GM23338 (cell line): ENCODE results near the gene FAR1. TPM values are rescaled to one million over a fixed set of nuclear protein-coding genes. Genes with fewer than 3 reads are reported as not detected.

Source experiments
- ATAC-seq: fragments of 200-7000 bp; cut with Tn5 transposase; 3 replicates; pipeline ENCODE4 v1.9.1; 2020
- DNase-seq: peaks from one replicate; pipeline ENCODE4 v3.0.0-alpha.2; 2015; ENCODE audit warnings: low spot score
- H2AFZ ChIP-seq: fragments of 200-600 bp; sonication (generic); 2 replicates; pipeline ENCODE4 v1.8.0; 2016; ENCODE audit warnings: antibody characterized with exemption, mild to moderate bottlenecking, moderate library complexity
- H3F3A ChIP-seq: fragments of 200-600 bp; sonication (generic); replicated peaks from 2 replicates; pipeline ENCODE4 v1.8.0; 2017; ENCODE audit warnings: antibody characterized with exemption, mixed run types, low read depth
- H3K27ac ChIP-seq: fragments of 200-600 bp; sonication (generic); 2 replicates; pipeline ENCODE4 v1.6.1; 2016; ENCODE audit warnings: low read depth
- H3K27me3 ChIP-seq: fragments of 200-600 bp; sonication (generic); 2 replicates; pipeline ENCODE4 v1.8.0; 2016; ENCODE audit warnings: mild to moderate bottlenecking, mixed run types, moderate library complexity; ENCODE audit not compliant: insufficient read depth
- H3K36me3 ChIP-seq: fragments of 200-600 bp; sonication (generic); 2 replicates; pipeline ENCODE4 v1.8.0; 2016; ENCODE audit warnings: mild to moderate bottlenecking; ENCODE audit not compliant: insufficient read depth
- H3K4me1 ChIP-seq: fragments of 200-600 bp; sonication (generic); 2 replicates; pipeline ENCODE4 v1.8.0; 2016; ENCODE audit warnings: mild to moderate bottlenecking, moderate library complexity; ENCODE audit not compliant: insufficient read depth
- H3K4me2 ChIP-seq: fragments of 200-600 bp; sonication (generic); 2 replicates; pipeline ENCODE4 v1.7.1; 2017; ENCODE audit warnings: mixed run types
- H3K4me3 ChIP-seq: fragments of 200-600 bp; sonication (generic); 2 replicates; pipeline ENCODE4 v1.6.1; 2016; ENCODE audit warnings: mixed run types
- H3K79me2 ChIP-seq: fragments of 200-600 bp; sonication (generic); replicated peaks from 2 replicates; pipeline ENCODE4 v1.8.0; 2017; ENCODE audit warnings: mild to moderate bottlenecking; ENCODE audit not compliant: insufficient read depth
- H3K9me2 ChIP-seq: fragments of 200-600 bp; sonication (generic); 2 replicates; pipeline ENCODE4 v1.8.0; 2017; ENCODE audit not compliant: insufficient read depth
- H4K20me1 ChIP-seq: fragments of 200-600 bp; sonication (generic); replicated peaks from 2 replicates; pipeline ENCODE4 v1.8.0; 2017; ENCODE audit warnings: mild to moderate bottlenecking; ENCODE audit not compliant: insufficient read depth
- H3K27ac Mint-ChIP-seq: 2 replicates; pipeline ENCODE4 v1.8.0; 2020; ENCODE audit warnings: inconsistent platforms, mild to moderate bottlenecking, moderate library complexity, mixed read lengths
- H3K27me3 Mint-ChIP-seq: 3 replicates; pipeline ENCODE4 v1.8.0; 2022; ENCODE audit warnings: low read depth, mild to moderate bottlenecking, moderate library complexity, mixed read lengths, inconsistent platforms; ENCODE audit not compliant: insufficient read depth, poor library complexity
- H3K36me3 Mint-ChIP-seq: 3 replicates; pipeline ENCODE4 v1.8.0; 2021; ENCODE audit warnings: low read depth, mild to moderate bottlenecking, inconsistent platforms, moderate library complexity, mixed read lengths
- H3K4me1 Mint-ChIP-seq: 3 replicates; pipeline ENCODE4 v1.8.0; 2020; ENCODE audit warnings: mild to moderate bottlenecking, inconsistent platforms, mixed read lengths
- H3K4me3 Mint-ChIP-seq: 3 replicates; pipeline ENCODE4 v1.8.0; 2021; ENCODE audit warnings: moderate library complexity, mild to moderate bottlenecking, inconsistent platforms, mixed read lengths
- H3K9me3 Mint-ChIP-seq: 3 replicates; pipeline ENCODE4 v1.8.0; 2020; ENCODE audit warnings: moderate library complexity, mild to moderate bottlenecking, inconsistent platforms, mixed read lengths
- CREB1 ChIP-seq: fragments of 250-450 bp; sonication (Bioruptor Pico); IDR thresholded peaks from 2 replicates; pipeline ENCODE4 v1.5.0; 2020; ENCODE audit warnings: low read depth, mild to moderate bottlenecking, moderate library complexity
- EZH2 ChIP-seq: fragments of 200-600 bp; sonication (generic); IDR thresholded peaks from one replicate; pipeline ENCODE4 v1.8.0; 2017; ENCODE audit warnings: antibody characterized with exemption, mild to moderate bottlenecking, low read depth; ENCODE audit not compliant: unreplicated experiment
- EZH2phosphoT487 ChIP-seq: fragments of 200-600 bp; sonication (generic); IDR thresholded peaks from one replicate; pipeline ENCODE4 v1.8.1; 2018; ENCODE audit warnings: antibody characterized with exemption; ENCODE audit not compliant: unreplicated experiment
- JUNB ChIP-seq: IDR thresholded peaks from one replicate; pipeline ENCODE4 v1.6.1; 2016; ENCODE audit warnings: antibody characterized with exemption; ENCODE audit not compliant: unreplicated experiment
- NANOG ChIP-seq: IDR thresholded peaks from 2 replicates; pipeline ENCODE4 v1.6.1; 2016; ENCODE audit warnings: antibody characterized with exemption, borderline replicate concordance
- POLR2AphosphoS5 ChIP-seq: IDR thresholded peaks from 2 replicates; pipeline ENCODE4 v1.6.1; 2016; ENCODE audit warnings: antibody characterized with exemption, low read depth
- ZNF114 ChIP-seq: fragments of 250-450 bp; sonication (Bioruptor Pico); IDR thresholded peaks from 2 replicates; pipeline ENCODE4 v1.5.0; 2020; ENCODE audit warnings: mild to moderate bottlenecking, moderate library complexity
- ZNF331 ChIP-seq: fragments of 250-450 bp; sonication (Bioruptor Pico); IDR thresholded peaks from 2 replicates; pipeline ENCODE4 v1.5.0; 2020; ENCODE audit warnings: low read depth, mild to moderate bottlenecking, moderate library complexity
- polyA plus RNA-seq: library from polyadenylated mRNA; unstranded; fragments of >200 nt; fragmentation: Nextera tagmentation; extraction: Ambion mirVana; gene quantifications from 2 replicates; pipeline ENCODE4 v1.2.1, GENCODE V29; 2016
- total RNA-seq: library from RNA; depleted of rRNA; stranded (reverse); fragments of >200 nt; shearing (Covaris generic); gene quantifications from 2 replicates; pipeline ENCODE4 v1.2.3, GENCODE V29; 2014
- TF ChIP-seq, protein P1 (sequence below): fragments of 250-450 bp; sonication (Bioruptor Pico); IDR thresholded peaks from 2 replicates; pipeline ENCODE4 v1.5.0; 2020; ENCODE audit warnings: mild to moderate bottlenecking, moderate library complexity
- TF ChIP-seq, protein P2 (sequence below): IDR thresholded peaks from 2 replicates; pipeline ENCODE4 v1.6.1; 2016; ENCODE audit warnings: antibody characterized with exemption
- TF ChIP-seq, protein P3 (sequence below), 2 experiments: fragments of 200-600 bp in 1 of 2; sonication (generic) in 1 of 2; conservative IDR thresholded peaks; 2 replicates each; pipeline versions ENCODE4 v1.5.1 to v1.6.1; 2016 to 2017; ENCODE audit warnings: antibody characterized with exemption in 2 of 2, low read depth in 2 of 2, mild to moderate bottlenecking in 2 of 2, moderate library complexity in 1 of 2

Gene FAR1
- total and polyA plus RNA-seq, 2 experiments from 2014 or later: 27.3 to 79.5 TPM

DNA sequence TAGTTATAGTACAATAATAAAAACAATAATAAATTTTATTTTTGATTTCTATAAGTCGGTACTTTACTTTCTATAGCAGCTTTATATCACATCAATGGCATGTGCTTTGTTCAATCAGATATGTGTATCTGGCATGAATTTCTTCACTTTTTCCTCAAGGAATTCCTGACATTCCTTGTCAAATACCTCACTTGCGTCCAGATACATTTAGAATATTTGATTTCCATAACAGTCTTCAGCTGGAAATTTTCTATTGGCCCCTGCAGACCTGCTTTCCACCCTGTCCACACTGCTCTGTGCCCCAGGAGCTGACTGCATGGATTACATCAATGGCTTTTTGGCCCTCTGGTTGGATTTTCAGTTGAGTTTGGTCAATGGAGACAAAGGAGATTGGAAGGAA, 93.2 kb downstream of the FAR1 start:
- no peaks in the 10 kb centered on the region for H3K79me2 ChIP-seq
- DNase-seq (no peak), ATAC-seq (no peak)
- Mint-ChIP-seq H3K27me3 (no peaks in the 10 kb centered on the region), H3K4me3 (no peak overlapping the region), H3K4me1 (peaks cover 2% of the 10 kb centered on the region; the same call in 2 of the 3 replicates), H3K9me3 (no peaks in the 10 kb centered on the region), H3K27ac (no peak overlapping the region), H3K36me3 (no peaks in the 10 kb centered on the region)
- no peaks in the 10 kb centered on the region for H3K36me3 ChIP-seq
- H3K9me2 ChIP-seq: peaks cover 12% of the 10 kb centered on the region; the same call in 1 of the 2 replicates
- no peak overlapping the region for H2AFZ ChIP-seq
- H3K27ac ChIP-seq: no peak overlapping the region
- H3K4me2 ChIP-seq: no peak overlapping the region
- no peaks in the 10 kb centered on the region for H4K20me1 ChIP-seq
- H3K4me3 ChIP-seq: no peak overlapping the region
- no peaks in the 10 kb centered on the region for H3F3A ChIP-seq
- no peak for TF ChIP-seq JUNB
- no peak for TF ChIP-seq POLR2AphosphoS5
- TF ChIP-seq CREB1: no peak
- TF ChIP-seq, protein P1, sequence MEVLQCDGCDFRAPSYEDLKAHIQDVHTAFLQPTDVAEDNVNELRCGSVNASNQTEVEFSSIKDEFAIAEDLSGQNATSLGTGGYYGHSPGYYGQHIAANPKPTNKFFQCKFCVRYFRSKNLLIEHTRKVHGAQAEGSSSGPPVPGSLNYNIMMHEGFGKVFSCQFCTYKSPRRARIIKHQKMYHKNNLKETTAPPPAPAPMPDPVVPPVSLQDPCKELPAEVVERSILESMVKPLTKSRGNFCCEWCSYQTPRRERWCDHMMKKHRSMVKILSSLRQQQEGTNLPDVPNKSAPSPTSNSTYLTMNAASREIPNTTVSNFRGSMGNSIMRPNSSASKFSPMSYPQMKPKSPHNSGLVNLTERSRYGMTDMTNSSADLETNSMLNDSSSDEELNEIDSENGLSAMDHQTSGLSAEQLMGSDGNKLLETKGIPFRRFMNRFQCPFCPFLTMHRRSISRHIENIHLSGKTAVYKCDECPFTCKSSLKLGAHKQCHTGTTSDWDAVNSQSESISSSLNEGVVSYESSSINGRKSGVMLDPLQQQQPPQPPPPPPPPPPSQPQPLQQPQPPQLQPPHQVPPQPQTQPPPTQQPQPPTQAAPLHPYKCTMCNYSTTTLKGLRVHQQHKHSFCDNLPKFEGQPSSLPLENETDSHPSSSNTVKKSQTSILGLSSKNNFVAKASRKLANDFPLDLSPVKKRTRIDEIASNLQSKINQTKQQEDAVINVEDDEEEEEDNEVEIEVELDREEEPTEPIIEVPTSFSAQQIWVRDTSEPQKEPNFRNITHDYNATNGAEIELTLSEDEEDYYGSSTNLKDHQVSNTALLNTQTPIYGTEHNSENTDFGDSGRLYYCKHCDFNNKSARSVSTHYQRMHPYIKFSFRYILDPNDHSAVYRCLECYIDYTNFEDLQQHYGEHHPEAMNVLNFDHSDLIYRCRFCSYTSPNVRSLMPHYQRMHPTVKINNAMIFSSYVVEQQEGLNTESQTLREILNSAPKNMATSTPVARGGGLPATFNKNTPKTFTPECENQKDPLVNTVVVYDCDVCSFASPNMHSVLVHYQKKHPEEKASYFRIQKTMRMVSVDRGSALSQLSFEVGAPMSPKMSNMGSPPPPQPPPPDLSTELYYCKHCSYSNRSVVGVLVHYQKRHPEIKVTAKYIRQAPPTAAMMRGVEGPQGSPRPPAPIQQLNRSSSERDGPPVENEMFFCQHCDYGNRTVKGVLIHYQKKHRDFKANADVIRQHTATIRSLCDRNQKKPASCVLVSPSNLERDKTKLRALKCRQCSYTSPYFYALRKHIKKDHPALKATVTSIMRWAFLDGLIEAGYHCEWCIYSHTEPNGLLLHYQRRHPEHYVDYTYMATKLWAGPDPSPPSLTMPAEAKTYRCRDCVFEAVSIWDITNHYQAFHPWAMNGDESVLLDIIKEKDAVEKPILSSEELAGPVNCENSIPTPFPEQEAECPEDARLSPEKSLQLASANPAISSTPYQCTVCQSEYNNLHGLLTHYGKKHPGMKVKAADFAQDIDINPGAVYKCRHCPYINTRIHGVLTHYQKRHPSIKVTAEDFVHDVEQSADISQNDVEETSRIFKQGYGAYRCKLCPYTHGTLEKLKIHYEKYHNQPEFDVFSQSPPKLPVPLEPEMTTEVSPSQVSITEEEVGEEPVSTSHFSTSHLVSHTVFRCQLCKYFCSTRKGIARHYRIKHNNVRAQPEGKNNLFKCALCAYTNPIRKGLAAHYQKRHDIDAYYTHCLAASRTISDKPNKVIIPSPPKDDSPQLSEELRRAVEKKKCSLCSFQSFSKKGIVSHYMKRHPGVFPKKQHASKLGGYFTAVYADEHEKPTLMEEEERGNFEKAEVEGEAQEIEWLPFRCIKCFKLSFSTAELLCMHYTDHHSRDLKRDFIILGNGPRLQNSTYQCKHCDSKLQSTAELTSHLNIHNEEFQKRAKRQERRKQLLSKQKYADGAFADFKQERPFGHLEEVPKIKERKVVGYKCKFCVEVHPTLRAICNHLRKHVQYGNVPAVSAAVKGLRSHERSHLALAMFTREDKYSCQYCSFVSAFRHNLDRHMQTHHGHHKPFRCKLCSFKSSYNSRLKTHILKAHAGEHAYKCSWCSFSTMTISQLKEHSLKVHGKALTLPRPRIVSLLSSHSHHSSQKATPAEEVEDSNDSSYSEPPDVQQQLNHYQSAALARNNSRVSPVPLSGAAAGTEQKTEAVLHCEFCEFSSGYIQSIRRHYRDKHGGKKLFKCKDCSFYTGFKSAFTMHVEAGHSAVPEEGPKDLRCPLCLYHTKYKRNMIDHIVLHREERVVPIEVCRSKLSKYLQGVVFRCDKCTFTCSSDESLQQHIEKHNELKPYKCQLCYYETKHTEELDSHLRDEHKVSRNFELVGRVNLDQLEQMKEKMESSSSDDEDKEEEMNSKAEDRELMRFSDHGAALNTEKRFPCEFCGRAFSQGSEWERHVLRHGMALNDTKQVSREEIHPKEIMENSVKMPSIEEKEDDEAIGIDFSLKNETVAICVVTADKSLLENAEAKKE: no peak
- TF ChIP-seq EZH2: no peak
- TF ChIP-seq, protein P2, sequence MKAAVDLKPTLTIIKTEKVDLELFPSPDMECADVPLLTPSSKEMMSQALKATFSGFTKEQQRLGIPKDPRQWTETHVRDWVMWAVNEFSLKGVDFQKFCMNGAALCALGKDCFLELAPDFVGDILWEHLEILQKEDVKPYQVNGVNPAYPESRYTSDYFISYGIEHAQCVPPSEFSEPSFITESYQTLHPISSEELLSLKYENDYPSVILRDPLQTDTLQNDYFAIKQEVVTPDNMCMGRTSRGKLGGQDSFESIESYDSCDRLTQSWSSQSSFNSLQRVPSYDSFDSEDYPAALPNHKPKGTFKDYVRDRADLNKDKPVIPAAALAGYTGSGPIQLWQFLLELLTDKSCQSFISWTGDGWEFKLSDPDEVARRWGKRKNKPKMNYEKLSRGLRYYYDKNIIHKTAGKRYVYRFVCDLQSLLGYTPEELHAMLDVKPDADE: no peak
- TF ChIP-seq, protein P3, sequence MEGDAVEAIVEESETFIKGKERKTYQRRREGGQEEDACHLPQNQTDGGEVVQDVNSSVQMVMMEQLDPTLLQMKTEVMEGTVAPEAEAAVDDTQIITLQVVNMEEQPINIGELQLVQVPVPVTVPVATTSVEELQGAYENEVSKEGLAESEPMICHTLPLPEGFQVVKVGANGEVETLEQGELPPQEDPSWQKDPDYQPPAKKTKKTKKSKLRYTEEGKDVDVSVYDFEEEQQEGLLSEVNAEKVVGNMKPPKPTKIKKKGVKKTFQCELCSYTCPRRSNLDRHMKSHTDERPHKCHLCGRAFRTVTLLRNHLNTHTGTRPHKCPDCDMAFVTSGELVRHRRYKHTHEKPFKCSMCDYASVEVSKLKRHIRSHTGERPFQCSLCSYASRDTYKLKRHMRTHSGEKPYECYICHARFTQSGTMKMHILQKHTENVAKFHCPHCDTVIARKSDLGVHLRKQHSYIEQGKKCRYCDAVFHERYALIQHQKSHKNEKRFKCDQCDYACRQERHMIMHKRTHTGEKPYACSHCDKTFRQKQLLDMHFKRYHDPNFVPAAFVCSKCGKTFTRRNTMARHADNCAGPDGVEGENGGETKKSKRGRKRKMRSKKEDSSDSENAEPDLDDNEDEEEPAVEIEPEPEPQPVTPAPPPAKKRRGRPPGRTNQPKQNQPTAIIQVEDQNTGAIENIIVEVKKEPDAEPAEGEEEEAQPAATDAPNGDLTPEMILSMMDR (conservative IDR thresholded peaks at IDR 0.05; ENCODE audit: low read depth in 2 of 2): no peak
- no peak for TF ChIP-seq EZH2phosphoT487
- no peak for TF ChIP-seq ZNF114
- no peak for TF ChIP-seq NANOG
- TF ChIP-seq ZNF331 (CRISPR knock-in tag): no peak
- no peaks in the 10 kb centered on the region for H3K4me1 ChIP-seq
- H3K27me3 ChIP-seq: no peaks in the 10 kb centered on the region
